ENCODE measurements around the gene EMSY.
A peak's percentile ranks its signal among the peaks of the same experiment; 100 is the strongest.

EMSY gene

DNA sequence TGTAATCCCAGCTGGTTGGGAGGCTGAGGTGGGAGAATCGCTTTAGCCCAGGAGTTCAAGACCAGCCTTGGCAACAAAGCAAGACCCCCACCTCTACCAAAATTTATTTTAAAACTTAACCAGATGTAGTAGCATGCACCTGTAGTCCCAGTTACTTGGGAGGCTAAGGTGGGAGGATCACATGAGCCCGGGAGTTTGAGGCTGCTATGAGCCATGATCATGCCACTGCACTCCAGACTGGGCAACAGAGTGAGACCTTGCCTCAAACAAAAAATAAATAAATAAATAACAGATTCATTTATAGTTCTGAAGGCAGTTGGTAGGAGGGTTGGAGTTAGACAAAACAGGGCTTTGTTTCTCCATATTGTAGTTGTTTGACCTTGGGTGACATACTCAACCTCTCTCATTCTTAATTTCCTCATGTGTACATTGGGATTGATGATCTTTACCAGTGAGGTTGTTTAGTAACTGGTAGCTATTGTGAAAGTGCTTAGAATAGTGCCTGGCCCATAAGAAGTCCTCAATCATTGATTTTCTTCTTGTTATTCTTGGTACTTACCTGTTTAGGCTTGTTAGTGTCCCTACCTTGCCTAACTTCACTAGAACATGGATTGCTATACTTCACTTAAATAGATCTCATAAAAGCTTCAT is 79.1 kb downstream of the EMSY start:
- no peak for DNase-seq

DNA sequence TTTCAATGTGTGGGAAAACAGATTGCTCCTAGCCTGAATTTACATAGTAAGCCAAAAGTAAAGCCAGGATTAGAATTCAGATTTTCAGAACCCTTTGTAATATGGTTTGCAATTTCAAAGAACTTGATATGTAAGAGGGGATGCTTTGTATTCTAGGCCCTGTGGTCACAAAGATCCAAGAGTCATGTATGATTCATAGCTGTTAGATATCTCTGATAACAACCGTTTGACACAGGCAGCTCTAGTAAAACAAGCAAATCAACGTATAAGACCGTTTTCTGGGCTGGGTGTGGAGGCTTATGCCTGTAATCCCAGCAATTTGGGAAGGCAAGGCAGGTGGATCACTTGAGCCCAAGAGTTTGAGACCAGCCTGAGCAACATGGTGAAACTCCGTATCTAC is 79.6 kb downstream of the EMSY start:
- no peak for DNase-seq

DNA sequence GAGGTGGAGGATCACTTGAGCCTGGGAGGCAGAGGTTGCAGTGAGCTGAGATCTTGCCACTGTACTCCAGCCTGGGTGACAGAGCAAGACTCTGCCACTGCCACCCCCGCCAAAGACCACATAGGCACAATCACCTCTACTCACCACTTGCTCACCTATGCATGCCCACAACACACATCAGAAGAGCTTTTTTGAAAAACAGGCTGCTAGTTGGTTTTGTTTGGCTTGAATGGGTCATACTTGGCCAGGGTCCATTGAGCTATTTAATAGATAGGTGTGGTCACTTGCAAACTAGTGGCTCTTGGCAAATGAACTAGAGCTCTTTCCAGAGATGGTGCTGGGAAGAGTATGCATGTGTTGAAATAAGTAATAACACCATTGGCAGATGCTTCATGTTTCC is 80.1 kb downstream of the EMSY start:
- DNase-seq = no peak

DNA sequence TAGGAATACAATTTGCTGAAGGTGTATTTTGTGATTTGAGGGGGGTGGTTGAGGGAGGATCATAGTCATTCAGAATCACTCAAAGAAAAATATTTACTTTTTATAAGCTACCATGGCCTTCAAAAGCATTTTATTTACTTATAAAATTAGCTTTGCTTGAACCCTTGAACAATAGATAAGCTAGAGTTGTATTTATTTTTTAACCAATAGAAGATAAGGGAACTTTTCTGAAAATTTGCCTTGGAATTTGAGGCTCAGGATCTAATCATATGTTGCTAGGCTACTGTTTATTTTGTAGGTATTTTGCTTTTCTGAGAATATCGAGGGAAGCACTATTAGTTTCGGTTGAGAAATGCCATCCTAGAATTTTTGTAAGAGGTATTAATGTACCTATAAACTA is 82.1 kb downstream of the EMSY start:
- no peak for DNase-seq

DNA sequence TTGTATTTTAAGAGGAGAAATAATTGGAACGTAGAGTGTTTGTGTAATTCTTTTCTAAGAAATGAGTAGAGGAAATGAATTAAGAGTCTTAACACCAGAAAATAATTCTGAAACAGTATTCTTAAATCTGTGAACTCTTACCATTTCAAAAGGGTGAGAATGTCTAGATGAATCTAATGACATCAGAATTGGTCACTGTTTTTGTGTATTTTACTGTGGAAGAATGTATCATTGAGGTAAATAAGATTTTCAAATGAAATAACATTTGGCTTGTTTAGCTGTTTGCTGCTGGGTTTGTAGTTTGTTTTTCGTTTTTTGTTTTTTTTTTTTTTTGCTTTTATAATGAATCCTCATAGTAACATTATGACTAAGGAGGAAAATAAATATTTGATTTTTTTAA is 97.6 kb downstream of the EMSY start:
- no peak for DNase-seq

DNA sequence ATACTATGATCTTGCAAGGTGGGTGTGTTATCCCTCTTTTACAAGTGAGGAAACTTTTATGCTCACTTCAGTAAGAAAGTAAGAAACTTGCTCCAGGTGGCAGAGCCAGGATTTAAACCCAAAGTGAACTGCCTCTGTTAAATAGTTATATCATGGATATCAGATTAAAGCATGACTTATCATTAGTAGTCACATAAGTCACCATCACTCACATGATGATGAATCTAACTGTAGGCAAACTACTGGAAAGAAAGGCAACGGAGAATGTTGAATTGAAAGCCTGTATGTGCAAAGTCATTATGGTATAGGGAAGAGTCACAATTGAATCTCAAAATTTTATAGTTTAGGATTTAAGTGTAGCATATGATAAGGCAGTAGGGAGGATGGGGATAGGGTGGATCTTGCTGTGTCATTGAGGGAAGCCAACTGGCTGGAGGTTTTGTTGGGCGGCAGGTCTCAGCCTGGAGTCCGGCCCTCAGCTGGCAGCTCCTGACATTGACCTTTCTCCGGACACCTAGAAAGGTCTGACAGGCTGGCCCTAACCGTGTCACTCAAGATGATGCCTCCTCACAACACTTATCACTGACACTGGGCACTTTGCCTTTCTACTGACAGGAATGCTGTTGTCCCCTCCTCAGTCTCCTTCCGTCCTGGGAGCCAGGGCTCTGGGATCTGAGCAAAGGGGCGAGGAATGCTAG is 98.3 kb downstream of the EMSY start:
- DNase-seq = no peak

DNA sequence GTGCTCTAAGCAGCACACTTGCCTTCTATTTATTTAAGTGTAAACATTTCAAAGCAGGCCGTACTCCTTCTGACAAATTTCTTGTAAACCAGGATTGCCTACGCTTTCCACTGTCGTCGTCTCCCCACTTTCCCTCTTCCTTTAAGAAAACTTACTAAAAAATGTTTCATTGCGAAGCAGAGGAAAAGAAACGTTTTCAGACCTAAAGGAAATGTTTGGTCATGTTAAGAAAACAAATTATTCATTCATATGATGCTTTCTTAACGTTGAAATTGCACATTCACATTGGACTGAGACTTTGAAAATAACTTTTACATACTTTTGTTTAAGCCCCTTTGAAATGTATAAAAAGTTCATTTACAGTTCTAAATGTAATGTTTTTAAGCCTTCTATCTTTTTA is 106.0 kb downstream of the EMSY start:
- DNase-seq = no peak

DNA sequence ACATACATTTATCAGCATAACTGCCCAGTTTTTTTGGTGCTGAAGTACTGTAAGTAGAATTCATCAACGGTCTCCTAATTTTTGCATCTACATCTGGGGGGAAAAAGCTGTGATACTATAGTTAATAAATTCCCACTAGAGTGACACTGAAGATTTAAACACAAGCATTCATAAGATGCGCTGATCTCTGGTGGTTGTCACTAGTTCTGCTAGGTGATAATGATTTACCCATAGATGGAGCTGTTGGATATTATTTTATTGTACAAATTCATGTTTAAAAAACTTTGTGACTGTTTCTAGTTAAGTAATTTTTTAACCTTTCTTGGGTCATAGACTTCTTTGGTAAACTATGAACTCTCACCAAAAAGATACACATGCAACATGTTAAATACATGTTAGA is 106.6 kb downstream of the EMSY start:
- DNase-seq = no peak

DNA sequence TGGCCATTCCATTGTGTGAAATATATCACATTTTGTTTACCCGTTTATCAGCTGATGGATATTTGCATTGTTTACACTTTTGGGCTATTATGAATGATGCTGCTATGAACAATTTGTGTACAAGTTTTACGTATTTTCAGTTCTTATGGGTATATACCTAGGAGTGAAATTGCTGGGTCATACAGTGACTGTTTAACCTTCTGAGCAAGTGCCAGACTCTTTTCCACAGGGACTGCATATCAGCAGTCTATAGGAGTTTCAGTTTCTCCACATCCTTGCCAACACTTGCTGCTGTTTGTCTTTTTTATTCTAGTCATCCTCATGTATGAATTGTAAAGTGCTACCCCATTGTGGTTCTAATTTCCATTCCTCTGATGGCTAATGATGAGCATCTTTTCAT is 108.2 kb downstream of the EMSY start:
- DNase-seq = no peak

DNA sequence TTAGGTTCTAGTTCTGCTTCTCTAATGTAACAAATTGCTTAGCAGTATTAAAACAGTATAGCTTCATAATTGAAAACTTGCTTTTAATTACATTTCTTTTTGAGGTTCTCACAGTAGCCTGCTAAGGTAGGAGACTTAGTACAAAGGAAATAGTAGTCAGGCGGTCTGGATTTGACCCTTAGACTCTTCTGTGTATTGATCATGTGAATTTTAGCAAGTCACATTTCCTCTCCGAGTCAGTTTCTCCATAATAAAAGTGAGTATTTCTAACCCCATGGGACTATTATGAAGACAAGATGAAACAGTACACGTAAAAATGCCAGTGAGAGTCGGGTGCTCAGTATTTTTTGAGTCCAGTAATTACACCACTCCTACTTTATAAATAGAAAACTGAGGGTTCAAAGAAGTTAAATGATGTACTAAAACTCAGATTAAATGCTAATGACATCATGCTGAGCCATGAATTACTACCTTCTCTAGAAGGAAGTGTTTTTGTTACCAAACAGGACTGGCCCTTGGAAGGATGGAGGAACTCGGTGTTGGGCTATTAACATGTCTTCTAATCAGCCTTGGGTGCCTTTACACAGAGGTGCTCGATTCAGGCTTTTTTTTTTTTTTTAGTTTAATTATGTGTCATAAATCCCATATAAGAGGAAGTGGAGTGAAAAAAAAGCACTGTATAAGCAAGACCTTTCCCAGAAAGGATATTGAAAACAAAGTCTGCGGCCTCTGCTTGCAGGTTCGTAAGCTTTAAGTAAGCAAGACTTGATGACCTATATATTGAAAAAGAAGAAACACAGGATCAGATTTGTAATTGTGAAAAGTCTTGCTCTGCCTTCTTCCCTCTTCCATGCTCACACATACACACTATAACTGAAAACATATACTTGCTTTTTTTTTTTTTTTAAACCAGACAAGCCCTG is 109.0 kb downstream of the EMSY start:
- DNase-seq = no peak

DNA sequence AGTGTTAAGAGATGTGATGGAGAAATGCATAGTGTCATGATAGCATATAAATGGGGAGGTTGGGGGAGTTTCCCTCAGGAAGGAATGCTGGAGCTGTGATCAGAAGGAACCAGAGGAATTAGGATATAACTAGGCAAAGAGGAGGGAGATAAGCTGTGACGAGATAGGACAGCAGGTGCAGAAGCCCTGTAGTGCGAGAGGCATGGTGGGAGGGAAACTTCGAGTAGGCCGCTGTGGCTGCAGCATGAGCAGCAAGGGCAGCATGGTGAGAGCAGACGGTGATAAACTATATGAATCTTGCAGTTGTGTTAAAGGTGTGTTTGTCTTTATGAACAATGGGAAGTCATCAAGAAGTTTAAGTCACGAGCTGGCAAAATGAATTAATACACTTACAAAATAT is 109.9 kb downstream of the EMSY start:
- DNase-seq = no peak

DNA sequence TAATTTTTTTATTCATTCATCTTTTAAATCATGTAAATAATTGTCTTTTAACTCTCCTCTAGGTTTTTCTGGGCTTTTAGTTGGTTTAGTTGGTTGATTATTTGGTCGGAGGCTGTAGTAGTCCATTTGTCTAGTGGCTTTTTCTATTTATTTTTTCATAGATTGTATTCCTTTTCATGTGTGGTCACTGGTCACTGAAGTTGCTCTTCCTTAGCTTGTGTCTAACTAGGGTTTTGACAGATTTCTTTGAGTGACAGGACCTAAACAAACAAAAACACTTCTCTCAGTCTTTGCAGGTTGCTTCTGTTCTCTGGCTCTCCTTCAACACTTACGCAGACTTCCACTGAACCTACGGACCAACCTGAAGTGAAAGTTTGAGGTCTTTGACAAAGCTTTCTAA is 112.6 kb downstream of the EMSY start:
- DNase-seq = no peak

DNA sequence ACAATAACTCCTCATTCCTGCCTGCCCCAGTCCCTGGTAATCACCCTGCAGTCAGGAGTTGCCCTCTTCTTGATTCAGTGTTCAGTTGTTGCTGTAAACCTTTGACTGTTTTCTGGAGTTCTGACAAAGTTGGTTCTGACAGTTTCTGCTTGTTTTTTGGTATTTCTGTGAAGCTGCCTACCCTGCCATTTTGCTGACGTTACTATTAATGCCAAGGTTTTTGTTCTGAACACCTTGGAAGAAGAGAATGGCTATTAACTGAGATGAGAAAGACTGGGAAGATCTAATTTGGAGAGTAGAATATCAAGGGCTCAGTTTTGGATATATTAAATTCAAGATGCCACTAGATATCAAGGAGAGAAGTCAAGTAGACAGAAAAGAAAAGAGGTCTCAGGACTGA is 113.7 kb downstream of the EMSY start:
- DNase-seq = no peak

DNA sequence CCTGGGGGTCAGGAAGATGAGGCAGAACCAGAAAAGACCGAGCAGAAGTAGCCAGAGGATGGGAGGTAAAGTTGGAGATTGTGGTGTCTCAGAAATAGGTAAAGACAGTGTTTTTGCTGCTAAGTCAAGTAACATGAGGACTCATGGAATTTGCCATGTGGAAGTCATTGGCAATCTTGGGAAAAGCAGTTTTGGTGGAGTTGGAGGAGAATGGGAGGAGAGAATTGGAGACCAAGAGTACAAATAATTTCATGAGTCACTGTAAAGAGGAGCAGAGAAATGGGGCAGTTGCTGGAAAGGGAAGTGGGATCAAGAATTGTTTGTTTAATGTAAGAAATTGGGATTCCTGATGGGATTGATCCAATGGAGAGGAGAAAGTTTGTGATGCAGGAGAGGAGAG is 114.1 kb downstream of the EMSY start:
- no peak for DNase-seq

DNA sequence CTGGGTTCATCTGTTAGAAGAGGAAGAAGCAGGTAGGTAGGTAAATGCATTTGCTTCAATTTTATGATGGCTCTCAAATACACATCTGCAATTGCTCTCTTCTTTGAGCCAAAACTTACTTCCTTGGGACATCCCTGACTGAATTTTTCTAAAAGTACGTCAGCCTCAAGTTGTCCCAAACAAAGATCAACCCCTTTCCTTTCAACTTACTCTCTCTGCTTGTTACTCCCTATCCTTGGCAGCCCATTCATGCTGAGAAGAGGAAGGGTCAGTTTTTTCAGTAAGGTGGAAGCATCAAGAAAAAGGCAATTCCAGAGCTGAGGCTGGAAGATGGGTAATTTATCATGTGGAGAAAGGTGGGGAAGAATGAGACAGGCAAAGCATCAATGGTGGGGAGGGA is 114.5 kb downstream of the EMSY start:
- no peak for DNase-seq

DNA sequence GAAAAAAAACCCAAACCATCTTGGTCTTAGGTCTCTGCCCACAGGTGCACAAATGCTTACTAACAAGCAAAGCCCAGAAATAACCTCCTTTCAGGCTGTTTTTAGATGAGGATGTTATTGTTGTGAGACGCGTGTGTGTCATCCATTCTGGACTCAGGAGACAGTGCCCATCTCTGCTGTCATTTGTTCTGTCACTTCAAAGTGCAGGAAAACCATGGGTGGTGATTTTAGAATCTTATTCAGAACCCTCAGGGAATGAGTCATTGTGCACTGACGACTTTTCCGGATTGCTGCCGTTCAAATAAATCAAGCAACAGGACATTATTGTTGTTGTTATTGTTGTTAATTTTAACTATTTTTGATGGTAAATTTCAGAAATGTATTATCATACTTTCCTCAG is 115.4 kb downstream of the EMSY start:
- peak in 2 of 4 experiments; percentile 5 to 12 for DNase-seq

DNA sequence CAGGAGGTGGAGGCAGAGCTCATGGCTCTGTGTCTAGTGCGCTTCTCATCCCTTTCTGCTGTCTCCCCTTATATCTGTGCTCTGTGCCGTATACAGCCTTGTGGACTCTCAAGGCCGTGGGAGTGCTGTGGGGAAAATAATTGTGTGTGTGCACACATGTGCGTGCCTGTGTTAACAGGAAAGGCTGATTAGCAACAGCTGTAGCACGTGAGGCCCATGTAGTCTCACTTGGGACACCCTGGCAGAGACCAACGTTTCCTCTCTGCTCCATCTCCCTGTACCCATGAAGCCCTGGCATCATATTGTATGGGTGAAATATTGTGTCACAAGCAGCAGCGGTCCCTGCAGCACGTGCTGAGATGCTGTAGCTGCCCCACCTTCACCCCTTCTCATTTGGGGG is 116.4 kb downstream of the EMSY start:
- no peak for DNase-seq

DNA sequence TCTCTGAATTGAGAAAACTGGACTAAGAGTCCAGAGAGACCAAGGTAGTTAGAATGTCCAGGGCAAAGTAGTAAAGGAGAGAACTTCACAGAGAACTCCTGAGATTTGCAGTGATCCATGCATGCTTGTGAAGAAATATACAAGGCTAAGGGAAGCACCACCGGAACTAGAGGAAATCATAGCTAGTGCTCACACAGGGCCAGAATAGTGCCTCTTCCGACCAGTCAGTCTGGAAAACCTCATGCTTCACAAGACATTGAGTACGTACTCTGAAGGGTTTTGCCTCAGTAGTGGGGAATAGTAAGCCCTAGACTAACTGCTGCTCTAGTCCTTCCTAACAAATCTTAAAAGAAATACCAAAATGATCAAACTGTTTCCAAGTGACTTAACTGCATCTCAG is 117.7 kb downstream of the EMSY start:
- no peak for DNase-seq

DNA sequence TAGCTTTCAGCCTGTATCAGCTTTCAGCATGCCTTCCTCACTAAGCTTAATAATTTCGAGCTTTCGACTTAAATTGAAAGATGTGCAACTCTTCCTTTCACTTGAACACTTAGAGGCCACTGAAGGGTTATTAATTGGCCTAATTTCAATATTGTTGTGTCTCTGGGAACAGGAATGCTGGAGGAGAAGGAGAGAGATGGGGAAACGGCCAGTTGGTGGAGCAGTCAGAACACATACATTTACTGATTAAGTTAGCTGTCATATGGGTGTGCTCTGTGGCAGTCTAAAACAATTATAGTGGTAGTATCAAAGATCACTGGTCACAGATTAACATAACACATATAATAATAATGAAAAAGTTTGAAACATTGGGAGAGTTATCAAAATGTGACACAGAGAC is 119.5 kb downstream of the EMSY start:
- DNase-seq = no peak

DNA sequence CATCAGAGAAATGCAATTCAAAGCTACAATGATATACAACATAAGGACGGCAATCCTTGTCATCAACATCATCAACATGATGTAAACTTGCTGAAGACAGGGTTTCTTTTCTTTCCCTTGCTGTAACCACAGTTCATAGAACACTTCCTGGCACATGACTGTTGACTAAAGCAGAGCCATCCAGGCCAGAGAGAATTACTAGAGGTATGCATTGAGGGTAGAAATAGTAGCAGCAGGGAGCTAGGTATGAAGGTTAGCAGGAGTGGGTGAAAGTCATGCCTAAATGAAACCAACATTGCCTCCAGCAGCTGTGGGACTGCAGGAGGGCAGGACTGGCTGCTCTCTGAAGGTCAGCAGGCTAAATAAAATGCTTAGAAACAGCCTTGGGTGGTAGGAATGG is 122.0 kb downstream of the EMSY start:
- DNase-seq = no peak

DNA sequence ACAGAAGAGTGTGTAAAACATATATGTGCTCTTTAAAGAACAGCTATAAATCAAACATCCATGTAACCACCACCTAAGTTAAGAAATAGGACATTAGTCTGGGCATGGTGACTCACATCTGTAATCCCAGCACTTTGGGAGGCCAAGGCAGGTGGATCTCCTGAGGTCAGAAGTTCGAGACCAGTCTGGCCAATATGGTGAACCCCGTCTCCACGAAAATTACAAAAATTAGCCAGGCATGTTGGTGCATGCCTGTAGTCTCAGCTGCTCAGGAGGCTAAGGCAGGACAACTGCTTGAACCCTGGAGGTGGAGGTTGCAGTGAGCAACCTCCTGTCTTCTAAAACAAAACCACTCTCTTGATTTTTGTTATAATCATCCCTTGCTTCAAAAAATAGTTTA is 122.4 kb downstream of the EMSY start:
- DNase-seq = no peak

DNA sequence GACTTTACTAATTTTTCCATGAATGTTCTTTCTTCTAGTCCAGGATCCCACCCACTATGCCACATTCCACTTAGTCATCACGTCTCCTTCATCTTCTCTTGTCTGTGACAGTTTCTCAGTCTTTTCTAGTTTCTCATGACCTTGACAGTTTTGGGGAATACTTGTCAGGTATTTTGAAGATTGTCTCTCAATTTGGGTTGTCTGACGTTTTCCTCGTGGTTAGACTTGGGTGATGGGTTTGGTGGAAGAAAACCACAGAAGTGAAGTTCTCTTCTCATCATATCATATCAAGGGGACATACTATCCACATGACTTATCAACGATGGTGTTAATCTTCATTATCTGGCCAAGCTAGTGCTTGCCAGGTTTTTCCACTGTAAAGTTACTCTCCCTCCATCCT is 123.3 kb downstream of the EMSY start:
- DNase-seq = no peak

DNA sequence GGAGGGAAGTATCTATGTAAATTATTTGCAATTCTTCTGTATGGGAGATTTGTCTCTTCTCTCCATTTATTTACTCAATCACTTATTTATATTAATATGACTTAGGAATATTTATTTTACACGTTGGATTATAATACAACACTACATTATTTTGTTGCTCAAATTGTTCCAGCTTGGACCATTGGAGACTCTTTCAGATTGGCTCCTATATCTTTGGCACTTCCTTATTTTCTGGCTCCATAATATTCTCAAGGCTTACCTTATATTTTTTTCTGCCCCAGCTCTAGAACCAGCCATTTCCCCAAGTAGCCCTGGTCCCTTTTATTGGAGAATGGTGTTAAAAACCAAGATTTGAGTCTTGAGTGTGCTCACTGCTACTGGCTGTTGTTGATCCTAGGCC is 123.8 kb downstream of the EMSY start:
- no peak for DNase-seq

Data from activated CD4-positive, CD25-positive, alpha-beta regulatory T cell (primary cell).